GM23338 (cell line): ENCODE data around the gene GAD1. TPM values are rescaled to one million over a fixed set of nuclear protein-coding genes. Genes with fewer than 3 reads are reported as not detected.

Source experiments
- ATAC-seq: fragments of 200-7000 bp; cut with Tn5 transposase; 3 replicates; pipeline ENCODE4 v1.9.1; 2020
- DNase-seq: peaks from one replicate; pipeline ENCODE4 v3.0.0-alpha.2; 2015; ENCODE audit warnings: low spot score
- H2AFZ ChIP-seq: fragments of 200-600 bp; sonication (generic); 2 replicates; pipeline ENCODE4 v1.8.0; 2016; ENCODE audit warnings: antibody characterized with exemption, mild to moderate bottlenecking, moderate library complexity
- H3F3A ChIP-seq: fragments of 200-600 bp; sonication (generic); replicated peaks from 2 replicates; pipeline ENCODE4 v1.8.0; 2017; ENCODE audit warnings: antibody characterized with exemption, mixed run types, low read depth
- H3K27ac ChIP-seq: fragments of 200-600 bp; sonication (generic); 2 replicates; pipeline ENCODE4 v1.6.1; 2016; ENCODE audit warnings: low read depth
- H3K27me3 ChIP-seq: fragments of 200-600 bp; sonication (generic); 2 replicates; pipeline ENCODE4 v1.8.0; 2016; ENCODE audit warnings: mild to moderate bottlenecking, mixed run types, moderate library complexity; ENCODE audit not compliant: insufficient read depth
- H3K36me3 ChIP-seq: fragments of 200-600 bp; sonication (generic); 2 replicates; pipeline ENCODE4 v1.8.0; 2016; ENCODE audit warnings: mild to moderate bottlenecking; ENCODE audit not compliant: insufficient read depth
- H3K4me1 ChIP-seq: fragments of 200-600 bp; sonication (generic); 2 replicates; pipeline ENCODE4 v1.8.0; 2016; ENCODE audit warnings: mild to moderate bottlenecking, moderate library complexity; ENCODE audit not compliant: insufficient read depth
- H3K4me2 ChIP-seq: fragments of 200-600 bp; sonication (generic); 2 replicates; pipeline ENCODE4 v1.7.1; 2017; ENCODE audit warnings: mixed run types
- H3K4me3 ChIP-seq: fragments of 200-600 bp; sonication (generic); 2 replicates; pipeline ENCODE4 v1.6.1; 2016; ENCODE audit warnings: mixed run types
- H3K79me2 ChIP-seq: fragments of 200-600 bp; sonication (generic); replicated peaks from 2 replicates; pipeline ENCODE4 v1.8.0; 2017; ENCODE audit warnings: mild to moderate bottlenecking; ENCODE audit not compliant: insufficient read depth
- H3K9me2 ChIP-seq: fragments of 200-600 bp; sonication (generic); 2 replicates; pipeline ENCODE4 v1.8.0; 2017; ENCODE audit not compliant: insufficient read depth
- H4K20me1 ChIP-seq: fragments of 200-600 bp; sonication (generic); replicated peaks from 2 replicates; pipeline ENCODE4 v1.8.0; 2017; ENCODE audit warnings: mild to moderate bottlenecking; ENCODE audit not compliant: insufficient read depth
- H3K27ac Mint-ChIP-seq: 2 replicates; pipeline ENCODE4 v1.8.0; 2020; ENCODE audit warnings: inconsistent platforms, mild to moderate bottlenecking, moderate library complexity, mixed read lengths
- H3K27me3 Mint-ChIP-seq: 3 replicates; pipeline ENCODE4 v1.8.0; 2022; ENCODE audit warnings: low read depth, mild to moderate bottlenecking, moderate library complexity, mixed read lengths, inconsistent platforms; ENCODE audit not compliant: insufficient read depth, poor library complexity
- H3K36me3 Mint-ChIP-seq: 3 replicates; pipeline ENCODE4 v1.8.0; 2021; ENCODE audit warnings: low read depth, mild to moderate bottlenecking, inconsistent platforms, moderate library complexity, mixed read lengths
- H3K4me1 Mint-ChIP-seq: 3 replicates; pipeline ENCODE4 v1.8.0; 2020; ENCODE audit warnings: mild to moderate bottlenecking, inconsistent platforms, mixed read lengths
- H3K4me3 Mint-ChIP-seq: 3 replicates; pipeline ENCODE4 v1.8.0; 2021; ENCODE audit warnings: moderate library complexity, mild to moderate bottlenecking, inconsistent platforms, mixed read lengths
- H3K9me3 Mint-ChIP-seq: 3 replicates; pipeline ENCODE4 v1.8.0; 2020; ENCODE audit warnings: moderate library complexity, mild to moderate bottlenecking, inconsistent platforms, mixed read lengths
- CTCF ChIP-seq, 2 experiments: fragments of 200-600 bp in 1 of 2; sonication (generic) in 1 of 2; conservative IDR thresholded peaks; 2 replicates each; pipeline versions ENCODE4 v1.5.1 to v1.6.1; 2016 to 2017; ENCODE audit warnings: antibody characterized with exemption in 2 of 2, low read depth in 2 of 2, mild to moderate bottlenecking in 2 of 2, moderate library complexity in 1 of 2
- ETS1 ChIP-seq: IDR thresholded peaks from 2 replicates; pipeline ENCODE4 v1.6.1; 2016; ENCODE audit warnings: antibody characterized with exemption
- JUNB ChIP-seq: IDR thresholded peaks from one replicate; pipeline ENCODE4 v1.6.1; 2016; ENCODE audit warnings: antibody characterized with exemption; ENCODE audit not compliant: unreplicated experiment
- NANOG ChIP-seq: IDR thresholded peaks from 2 replicates; pipeline ENCODE4 v1.6.1; 2016; ENCODE audit warnings: antibody characterized with exemption, borderline replicate concordance
- REST ChIP-seq: IDR thresholded peaks from one replicate; pipeline ENCODE4 v1.6.1; 2018; ENCODE audit warnings: antibody characterized with exemption; ENCODE audit not compliant: unreplicated experiment
- ZNF114 ChIP-seq: fragments of 250-450 bp; sonication (Bioruptor Pico); IDR thresholded peaks from 2 replicates; pipeline ENCODE4 v1.5.0; 2020; ENCODE audit warnings: mild to moderate bottlenecking, moderate library complexity
- ZNF331 ChIP-seq: fragments of 250-450 bp; sonication (Bioruptor Pico); IDR thresholded peaks from 2 replicates; pipeline ENCODE4 v1.5.0; 2020; ENCODE audit warnings: low read depth, mild to moderate bottlenecking, moderate library complexity
- ZNF462 ChIP-seq: fragments of 250-450 bp; sonication (Bioruptor Pico); IDR thresholded peaks from 2 replicates; pipeline ENCODE4 v1.5.0; 2020; ENCODE audit warnings: mild to moderate bottlenecking, moderate library complexity
- polyA plus RNA-seq: library from polyadenylated mRNA; unstranded; fragments of >200 nt; fragmentation: Nextera tagmentation; extraction: Ambion mirVana; gene quantifications from 2 replicates; pipeline ENCODE4 v1.2.1, GENCODE V29; 2016
- total RNA-seq: library from RNA; depleted of rRNA; stranded (reverse); fragments of >200 nt; shearing (Covaris generic); gene quantifications from 2 replicates; pipeline ENCODE4 v1.2.3, GENCODE V29; 2014

The GAD1 gene
- total and polyA plus RNA-seq, 2 experiments from 2014 or later = 0.17 to 0.34 TPM

GRCh38 chr2:170840717-170841210, 24.1 kb downstream of the GAD1 start (continued):
- no peak for TF ChIP-seq REST
- no peak for TF ChIP-seq NANOG
- no peak for TF ChIP-seq ZNF331 (CRISPR knock-in tag)

GRCh38 chr2:170842785-170843184, 26.1 kb downstream of the GAD1 start:
- Histone ChIP-seq H3K36me3 (no peaks in the 10 kb centered on the region), H3K27ac (no peak overlapping the region), H3K9me2 (no peaks in the 10 kb centered on the region), H3K4me1 (no peaks in the 10 kb centered on the region), H3K4me2 (no peak overlapping the region), H3K27me3 (no peaks in the 10 kb centered on the region), H2AFZ (no peak overlapping the region), H3K79me2 (no peaks in the 10 kb centered on the region), H3F3A (no peaks in the 10 kb centered on the region), H4K20me1 (no peaks in the 10 kb centered on the region), H3K4me3 (no peak overlapping the region)
- H3K27me3 Mint-ChIP-seq = peaks cover 2% of the 10 kb centered on the region
- DNase-seq = no peak
- peaks cover 2% of the 10 kb centered on the region; the same call in 1 of the 3 replicates for H3K9me3 Mint-ChIP-seq
- no peaks in the 10 kb centered on the region for H3K4me1 Mint-ChIP-seq
- no peak for ATAC-seq
- H3K4me3 Mint-ChIP-seq = no peak overlapping the region
- H3K27ac Mint-ChIP-seq = no peak overlapping the region
- H3K36me3 Mint-ChIP-seq = 0 out of 3 replicates have a peak, but pooled peaks cover 3% of the 10 kb centered on the region
- no peak for TF ChIP-seq ZNF114
- no peak for TF ChIP-seq REST
- TF ChIP-seq NANOG = no peak
- TF ChIP-seq ETS1 = no peak
- TF ChIP-seq CTCF (conservative IDR thresholded peaks at IDR 0.05; ENCODE audit: low read depth in 2 of 2) = no peak
- TF ChIP-seq ZNF462 = no peak
- no peak for TF ChIP-seq JUNB
